Endothelial cell of umbilical vein (primary cell): ENCODE measurements around the gene RGS2. TPM values are rescaled to one million over a fixed set of nuclear protein-coding genes. Genes with fewer than 3 reads are reported as not detected.

Source experiments
- BruUV-seq: library from RNA; stranded (reverse); fragments of 400-500 nt; replicated peaks from 2 replicates; lab custom pipeline; 2021; lab: Mats Ljungman, UMichigan
- CTCF ChIA-PET: fragments of 300-600, 350-600 bp; sonication (Branson Sonifier 250); formaldehyde crosslinking; loops from one replicate; lab custom pipeline; 2021; ENCODE audit warnings: antibody characterized with exemption, inconsistent platforms; lab: Charles Lee
- POLR2A ChIA-PET: fragments of 300-600, 350-600 bp; sonication (Branson Sonifier 250); formaldehyde crosslinking; loops from one replicate; lab custom pipeline; 2021; ENCODE audit warnings: antibody characterized with exemption, inconsistent platforms; lab: Charles Lee
- DNase-seq: peaks from one replicate; pipeline ENCODE4 v3.0.0-alpha.2; 2011; ENCODE audit warnings: low read depth, low spot score
- FAIRE-seq: peaks from 2 replicates; lab custom pipeline; 2011; peaks lifted over from hg19 to GRCh38; lab: Jason Lieb, UNC
- H2AFZ ChIP-seq: 2 replicates; pipeline ENCODE4 v1.6.0; 2012; ENCODE audit warnings: low read depth, low read length, control low read depth, inconsistent platforms
- H3K27ac ChIP-seq: 2 replicates; pipeline ENCODE4 v1.5.1; 2011; ENCODE audit warnings: low read depth, mild to moderate bottlenecking, control low read depth, low read length, moderate library complexity; ENCODE audit not compliant: insufficient read depth
- H3K27me3 ChIP-seq, 2 experiments: 2 replicates each; pipeline versions ENCODE4 v1.6.0 to v1.6.1; 2011; ENCODE audit warnings: low read length in 2 of 2, mixed read lengths in 1 of 2; ENCODE audit not compliant: control insufficient read depth in 2 of 2, insufficient read depth in 2 of 2
- H3K36me3 ChIP-seq, 2 experiments: 2 replicates in 1 of 2; 3 replicates in 1 of 2; pipeline ENCODE4 v1.5.1; 2011; ENCODE audit warnings: low read length in 2 of 2, mild to moderate bottlenecking in 1 of 2, moderate library complexity in 1 of 2; ENCODE audit not compliant: control insufficient read depth in 2 of 2, insufficient read depth in 2 of 2; ENCODE audit errors: extremely low read depth in 1 of 2
- H3K4me1 ChIP-seq: 3 replicates; pipeline ENCODE4 v1.5.1; 2011; ENCODE audit warnings: mild to moderate bottlenecking, low read length; ENCODE audit not compliant: control insufficient read depth, insufficient read depth; ENCODE audit errors: extremely low read depth
- H3K4me2 ChIP-seq: 2 replicates; pipeline ENCODE4 v1.6.1; 2011; ENCODE audit warnings: low read length, control low read depth, mixed read lengths; ENCODE audit not compliant: insufficient read depth
- H3K4me3 ChIP-seq, 3 experiments: fragments of 200-600 bp in 1 of 3; sonication (generic), shearing (Covaris generic) in 1 of 3; replicated peaks in 1 of 3; 2 replicates each; pipeline ENCODE4 v1.5.1; 2011 to 2016; ENCODE audit warnings: control low read depth in 3 of 3, low read length in 3 of 3, mild to moderate bottlenecking in 2 of 3, inconsistent platforms in 1 of 3, low read depth in 1 of 3, moderate library complexity in 1 of 3; ENCODE audit not compliant: insufficient read depth in 1 of 3
- H3K79me2 ChIP-seq: 2 replicates; pipeline ENCODE4 v1.6.0; 2012; ENCODE audit warnings: low read length, inconsistent platforms; ENCODE audit not compliant: control insufficient read depth, insufficient read depth
- H3K9ac ChIP-seq: replicated peaks from 2 replicates; pipeline ENCODE3; 2011; ENCODE audit warnings: low read length, control low read depth; ENCODE audit not compliant: insufficient read depth; ENCODE audit errors: extremely low read depth
- H3K9me1 ChIP-seq: replicated peaks from 3 replicates; pipeline ENCODE4 v1.6.0; 2011; ENCODE audit warnings: mild to moderate bottlenecking, low read length; ENCODE audit not compliant: control insufficient read depth, insufficient read depth; ENCODE audit errors: extremely low read depth
- H3K9me3 ChIP-seq: replicated peaks from 2 replicates; pipeline ENCODE4 v1.5.1; 2012; ENCODE audit warnings: low read length, inconsistent platforms; ENCODE audit not compliant: control insufficient read depth, insufficient read depth
- H4K20me1 ChIP-seq: replicated peaks from 2 replicates; pipeline ENCODE3; 2011; ENCODE audit warnings: mild to moderate bottlenecking, low read length; ENCODE audit not compliant: control insufficient read depth, insufficient read depth; ENCODE audit errors: extremely low read depth
- EZH2 ChIP-seq: IDR thresholded peaks from 2 replicates; pipeline ENCODE4 v1.6.1; 2012; ENCODE audit warnings: borderline replicate concordance, low read depth, mild to moderate bottlenecking, moderate library complexity, low read length, inconsistent platforms; ENCODE audit not compliant: severe bottlenecking
- FOS ChIP-seq: IDR thresholded peaks from 2 replicates; pipeline ENCODE4 v1.6.1; 2011; ENCODE audit warnings: mild to moderate bottlenecking, low read length, moderate library complexity, borderline replicate concordance; ENCODE audit not compliant: insufficient read depth
- GATA2 ChIP-seq: IDR thresholded peaks from 2 replicates; pipeline ENCODE4 v1.7.0; 2011; ENCODE audit warnings: low read depth, mild to moderate bottlenecking, moderate library complexity, mixed read lengths, low read length; ENCODE audit not compliant: insufficient read length, insufficient read depth
- JUN ChIP-seq: IDR thresholded peaks from 2 replicates; pipeline ENCODE4 v1.6.1; 2011; ENCODE audit warnings: borderline replicate concordance, low read depth; ENCODE audit not compliant: insufficient read length, insufficient read depth
- MYC ChIP-seq: IDR thresholded peaks from one replicate; pipeline ENCODE4 v1.6.1; 2011; ENCODE audit warnings: mild to moderate bottlenecking, low read depth, low read length
- POLR2A ChIP-seq: IDR thresholded peaks from 2 replicates; pipeline ENCODE4 v1.6.1; 2012; ENCODE audit warnings: low read depth, mild to moderate bottlenecking, control low read depth, low read length
- POLR2AphosphoS5 ChIP-seq: IDR thresholded peaks from 2 replicates; pipeline ENCODE4 v1.6.1; 2012; ENCODE audit warnings: low read depth, mild to moderate bottlenecking, control low read depth, low read length, moderate library complexity; ENCODE audit not compliant: insufficient read depth
- dilution Hi-C: fragments of 300-500 bp; cut with MboI; formaldehyde crosslinking; loops from one replicate; pipeline ENCODE4 v1.15.0; 2019; ENCODE audit warnings: low sequenced_read_pairs; ENCODE audit not compliant: extremely low pct_ligation_motif_present
- intact Hi-C: fragments of 100-400 bp; cut with micrococcal nuclease; formaldehyde crosslinking; loops from one replicate; pipeline ENCODE4 v1.10.0; 2022
- polyA plus RNA-seq, 4 experiments: library from polyadenylated mRNA; depleted of rRNA in 3 of 4; stranded (reverse) in 3 of 4; unstranded in 1 of 4; fragments of >200 nt; gene quantifications; 2 replicates each; pipeline versions ENCODE4 v1.2.1 to v1.2.3, GENCODE V29; 2011 to 2012; ENCODE audit warnings: missing spikeins in 1 of 4
- total RNA-seq: library from RNA; stranded (reverse); gene quantifications from 2 replicates; pipeline ENCODE4 v1.2.3, GENCODE V29; 2021
- TF ChIP-seq, protein P1 (sequence below): IDR thresholded peaks from 2 replicates; pipeline ENCODE4 v1.6.1; 2011; ENCODE audit not compliant: insufficient read depth, insufficient read length
- TF ChIP-seq, protein P2 (sequence below), 2 donors: IDR thresholded peaks; 1 replicate in 1 of 2; 2 replicates in 1 of 2; pipeline ENCODE4 v1.5.1; 2011; ENCODE audit warnings: low read length in 2 of 2, mild to moderate bottlenecking in 2 of 2, moderate library complexity in 2 of 2, control low read depth in 1 of 2, inconsistent platforms in 1 of 2, low read depth in 1 of 2; ENCODE audit not compliant: insufficient read depth in 1 of 2; ENCODE audit errors: extremely low read depth in 1 of 2

The RGS2 gene
- total and polyA plus RNA-seq, 2 donors (not counting 3 experiments of a cell fraction or from before 2014, with no cell fraction given): 6.1 to 9.1 TPM

DNA sequence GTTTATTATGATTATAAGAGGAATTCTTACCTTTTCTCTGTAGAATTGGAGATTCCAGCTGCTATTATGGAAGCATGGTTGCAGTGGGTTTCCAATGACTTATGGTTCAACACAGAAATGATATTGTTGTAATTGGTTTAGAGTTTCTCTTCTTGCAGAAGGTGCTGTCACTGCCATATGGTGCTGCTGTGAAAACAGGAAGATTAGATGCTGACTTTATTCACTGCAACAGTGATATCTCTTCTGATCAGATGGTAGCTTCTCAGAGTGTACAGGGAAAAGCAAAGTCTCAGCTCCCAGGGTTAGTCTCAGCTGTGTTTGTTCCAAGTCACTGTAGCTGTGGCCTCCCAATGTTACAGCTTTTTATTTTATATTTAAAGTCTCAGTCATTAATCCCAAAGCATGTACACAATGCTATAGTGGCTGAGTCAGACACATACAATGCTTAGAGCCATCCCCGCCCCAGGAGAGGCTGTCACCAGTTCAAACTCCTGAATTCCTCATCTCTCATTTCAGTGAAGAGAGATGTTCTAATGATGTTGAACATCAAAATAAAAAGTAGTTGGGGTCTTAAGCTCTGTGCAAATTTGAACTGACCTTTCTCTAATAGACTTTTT is 42.7 kb upstream of the RGS2 start:
- dilution Hi-C loops: no loop called here
- Histone ChIP-seq H3K4me1 (no peaks in the 10 kb centered on the region), H3K4me2 (no peak overlapping the region), H3K27me3 (no peaks in the 10 kb centered on the region), H3K9ac (no peak overlapping the region), H3K9me1 (no peaks in the 10 kb centered on the region), H4K20me1 (no peaks in the 10 kb centered on the region), H3K9me3 (no peaks in the 10 kb centered on the region), H3K36me3 (no peaks in the 10 kb centered on the region), H2AFZ (no peak overlapping the region), H3K79me2 (no peaks in the 10 kb centered on the region), H3K4me3 (no peak overlapping the region), H3K27ac (no peak overlapping the region)
- DNase-seq (no peak), FAIRE-seq (no peak)
- intact Hi-C loops: no loop called here
- TF ChIP-seq MYC (no peak), GATA2 (no peak), POLR2A (no peak), JUN (no peak), FOS (no peak), POLR2AphosphoS5 (no peak), EZH2 (no peak)
- TF ChIP-seq, protein P1, sequence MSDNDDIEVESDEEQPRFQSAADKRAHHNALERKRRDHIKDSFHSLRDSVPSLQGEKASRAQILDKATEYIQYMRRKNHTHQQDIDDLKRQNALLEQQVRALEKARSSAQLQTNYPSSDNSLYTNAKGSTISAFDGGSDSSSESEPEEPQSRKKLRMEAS: no peak
- TF ChIP-seq, protein P2, sequence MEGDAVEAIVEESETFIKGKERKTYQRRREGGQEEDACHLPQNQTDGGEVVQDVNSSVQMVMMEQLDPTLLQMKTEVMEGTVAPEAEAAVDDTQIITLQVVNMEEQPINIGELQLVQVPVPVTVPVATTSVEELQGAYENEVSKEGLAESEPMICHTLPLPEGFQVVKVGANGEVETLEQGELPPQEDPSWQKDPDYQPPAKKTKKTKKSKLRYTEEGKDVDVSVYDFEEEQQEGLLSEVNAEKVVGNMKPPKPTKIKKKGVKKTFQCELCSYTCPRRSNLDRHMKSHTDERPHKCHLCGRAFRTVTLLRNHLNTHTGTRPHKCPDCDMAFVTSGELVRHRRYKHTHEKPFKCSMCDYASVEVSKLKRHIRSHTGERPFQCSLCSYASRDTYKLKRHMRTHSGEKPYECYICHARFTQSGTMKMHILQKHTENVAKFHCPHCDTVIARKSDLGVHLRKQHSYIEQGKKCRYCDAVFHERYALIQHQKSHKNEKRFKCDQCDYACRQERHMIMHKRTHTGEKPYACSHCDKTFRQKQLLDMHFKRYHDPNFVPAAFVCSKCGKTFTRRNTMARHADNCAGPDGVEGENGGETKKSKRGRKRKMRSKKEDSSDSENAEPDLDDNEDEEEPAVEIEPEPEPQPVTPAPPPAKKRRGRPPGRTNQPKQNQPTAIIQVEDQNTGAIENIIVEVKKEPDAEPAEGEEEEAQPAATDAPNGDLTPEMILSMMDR (IDR thresholded peaks at IDR 0.05; ENCODE audit: extremely low read depth in 1 of 2, insufficient read depth in 1 of 2, low read depth in 1 of 2, low read length in 2 of 2): no peak
- ChIA-PET CTCF (interaction anchor here (1.6 kb wide), 1 partner anchor 158 kb away, joined by 5 read pairs; no protein-coding TSS in a partner anchor), POLR2A (no interaction called here)
- no TSS peak for BruUV-seq
